NOMO-1 treated with dmso at 0.1 percent for 144 hours (cell line): ENCODE measurements around the gene ST7.
"Not testable (repeated sequence)": the region's sequence is repeated elsewhere in the genome, so short reads cannot be mapped to it uniquely, and the experiment has no call there.

Source experiments
- DNase-seq: peaks from one replicate; lab custom pipeline; 2025; ENCODE audit not compliant: unreplicated experiment; lab: John Stamatoyannopoulos, UW

ST7 gene

DNA sequence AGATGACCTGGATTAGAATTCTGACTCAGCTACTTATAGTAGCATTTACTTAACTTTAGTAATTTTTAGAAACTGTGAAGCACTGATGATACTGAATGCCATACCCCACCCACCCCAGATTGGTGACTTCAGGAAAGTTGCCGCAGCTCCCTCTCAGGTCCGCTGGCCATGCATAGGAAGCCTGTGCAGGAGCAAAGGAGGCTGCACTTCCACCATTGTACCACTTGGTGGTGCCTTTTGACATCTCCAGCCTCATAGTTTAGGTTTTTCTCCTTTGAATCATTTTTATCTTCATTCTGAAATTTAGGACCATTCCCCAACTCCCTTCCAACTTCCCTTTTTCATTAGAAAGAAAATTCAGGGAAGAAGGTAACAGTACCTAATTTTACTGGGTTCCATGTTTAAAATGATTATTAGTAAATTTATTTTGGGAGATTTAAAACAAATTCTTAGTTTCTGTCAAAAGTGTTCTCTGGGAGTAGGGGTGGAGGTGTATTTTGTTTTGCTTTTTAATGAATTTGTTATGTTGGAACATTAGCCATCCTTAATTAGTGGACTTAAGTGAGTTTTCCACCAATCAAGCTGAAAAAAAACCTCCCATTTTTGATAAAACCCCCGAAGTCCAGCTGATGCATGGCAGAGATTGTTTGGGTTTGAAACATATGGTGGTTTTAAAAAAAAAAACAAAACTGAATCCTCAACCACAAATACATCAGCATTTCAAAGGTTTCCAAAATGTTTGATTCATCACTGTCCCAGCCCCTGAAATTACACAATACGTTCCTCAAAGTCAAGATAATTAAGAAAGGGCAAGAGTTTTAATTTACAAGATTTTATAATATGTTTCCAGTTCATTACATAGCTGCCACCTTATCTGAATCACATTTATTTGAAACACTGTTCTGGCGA, 259.9 kb downstream of the ST7 start:
- no peak for DNase-seq

DNA sequence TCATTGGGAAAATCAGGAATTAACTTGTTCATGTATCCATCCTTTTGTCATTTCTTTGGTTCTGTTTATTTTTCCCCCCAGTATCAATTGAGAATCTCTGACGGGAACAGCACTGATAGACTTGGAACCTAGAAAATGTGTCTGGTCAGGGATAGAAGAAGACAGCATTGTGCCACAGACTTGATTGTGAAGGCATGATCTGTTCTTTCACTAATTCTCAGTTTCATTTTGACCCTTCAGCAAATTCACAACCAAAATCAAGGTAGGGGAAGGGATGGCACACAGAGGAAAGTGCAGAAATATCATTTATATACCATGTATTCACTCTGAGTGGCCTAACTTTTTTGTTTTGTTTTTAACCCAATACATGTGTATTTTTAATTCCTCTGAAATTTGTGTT, 262.7 kb downstream of the ST7 start:
- no peak for DNase-seq

- no peak for DNase-seq
Measured at GRCh38 chr7:117216436-117217069, 263.3 kb downstream of the ST7 start.

DNA sequence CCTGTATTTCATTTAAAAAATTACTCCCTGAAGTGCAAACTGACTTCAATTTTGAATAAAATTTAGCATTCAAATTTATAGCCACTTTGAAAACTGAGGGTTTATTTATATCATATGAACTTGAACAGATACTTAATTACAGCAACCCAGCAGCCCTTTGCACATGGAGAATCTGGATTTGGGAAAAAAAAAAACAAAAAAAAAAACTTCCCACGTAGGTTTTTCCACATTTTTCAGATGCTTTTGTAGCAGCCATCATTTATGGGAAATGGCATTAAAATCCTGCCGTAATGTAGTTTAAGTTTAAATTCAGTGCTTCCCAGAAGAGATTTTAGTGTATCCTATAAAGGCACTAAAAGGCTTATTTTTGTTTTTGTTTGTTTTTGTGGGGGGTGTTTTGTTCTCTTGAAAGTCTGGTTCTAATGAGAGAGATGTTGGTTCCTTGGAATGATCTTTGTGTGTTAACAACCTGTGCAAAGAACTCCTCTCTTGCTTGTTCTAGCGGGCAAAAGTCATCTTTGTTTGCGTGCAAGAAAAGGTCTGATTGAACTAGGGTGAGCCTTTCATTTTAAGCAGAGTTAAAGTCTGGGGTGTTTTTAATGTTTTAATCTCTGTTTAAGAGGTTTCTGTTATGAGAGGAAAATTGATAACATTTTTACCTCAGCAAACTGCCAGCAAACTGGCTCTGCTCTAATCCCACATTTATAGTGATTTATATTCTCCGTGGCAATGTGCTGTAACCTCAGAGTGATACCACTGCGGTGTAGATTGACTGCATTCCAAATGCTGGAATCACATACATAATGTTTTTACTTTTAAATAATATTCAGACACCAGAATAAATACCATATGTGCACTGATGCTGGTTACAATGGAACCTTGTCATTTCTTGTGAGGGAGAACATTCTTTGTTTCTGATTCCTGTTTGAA, 264.1 kb downstream of the ST7 start:
- no peak for DNase-seq

DNA sequence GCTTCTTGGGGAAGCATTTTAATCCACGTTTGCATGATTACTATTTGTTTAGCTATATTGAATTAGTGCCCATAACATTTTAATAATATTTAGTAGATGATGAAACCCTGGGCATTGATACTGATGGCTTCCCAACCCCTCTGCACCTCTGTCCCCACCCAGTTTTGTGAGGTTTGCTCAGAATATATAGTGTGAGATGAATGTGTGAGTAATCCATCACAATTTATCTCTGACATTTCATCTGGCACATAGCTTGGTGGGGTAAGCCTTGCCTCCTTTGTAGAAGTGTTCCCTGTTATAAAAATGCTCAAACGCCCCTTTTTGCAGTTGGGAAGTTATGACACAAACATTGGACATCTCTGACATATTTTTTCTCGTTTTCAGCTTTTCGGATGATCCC, 265.4 kb downstream of the ST7 start:
- DNase-seq = no peak

DNA sequence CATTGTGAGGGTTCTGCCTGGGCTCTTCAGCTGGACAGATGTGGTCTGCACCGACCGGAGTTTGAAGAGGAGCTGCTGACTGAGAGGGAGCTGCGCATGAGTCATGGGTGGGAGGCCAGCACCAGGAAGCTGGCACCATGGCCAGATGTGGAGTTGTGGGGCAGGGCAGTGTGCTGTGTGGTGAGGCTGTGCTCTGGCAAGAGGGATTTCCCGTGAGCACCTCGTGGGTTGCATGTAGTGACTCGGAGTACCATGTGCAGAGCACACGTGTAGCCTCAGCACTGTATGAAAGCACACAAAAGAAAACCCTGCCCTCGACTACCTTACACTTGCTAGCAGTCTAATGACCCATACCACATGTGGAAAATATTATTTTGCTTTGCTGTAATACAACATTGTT, 266.2 kb downstream of the ST7 start:
- DNase-seq = no peak

DNA sequence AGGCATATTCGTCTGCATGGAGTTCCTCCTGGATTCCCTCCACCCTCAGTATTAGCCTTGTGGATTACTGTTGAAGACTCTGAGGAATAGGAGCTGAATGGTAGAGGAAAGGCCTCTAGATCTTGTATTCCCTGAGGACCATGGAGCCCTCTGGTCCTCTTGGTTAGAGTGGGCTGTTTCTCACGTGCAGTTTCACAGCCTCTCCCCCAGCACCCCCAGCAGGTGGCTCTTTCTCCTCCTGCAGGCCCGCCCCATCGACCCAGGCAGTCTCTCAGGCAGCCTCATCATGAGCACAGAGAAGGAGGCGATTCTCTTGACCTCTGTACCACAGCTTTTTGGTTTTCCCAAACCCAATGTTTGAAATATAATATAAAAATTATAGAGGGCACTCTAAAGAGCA, 267.5 kb downstream of the ST7 start:
- no peak for DNase-seq

- DNase-seq = no peak
Measured at GRCh38 chr7:117225536-117225935, 272.2 kb downstream of the ST7 start.

DNA sequence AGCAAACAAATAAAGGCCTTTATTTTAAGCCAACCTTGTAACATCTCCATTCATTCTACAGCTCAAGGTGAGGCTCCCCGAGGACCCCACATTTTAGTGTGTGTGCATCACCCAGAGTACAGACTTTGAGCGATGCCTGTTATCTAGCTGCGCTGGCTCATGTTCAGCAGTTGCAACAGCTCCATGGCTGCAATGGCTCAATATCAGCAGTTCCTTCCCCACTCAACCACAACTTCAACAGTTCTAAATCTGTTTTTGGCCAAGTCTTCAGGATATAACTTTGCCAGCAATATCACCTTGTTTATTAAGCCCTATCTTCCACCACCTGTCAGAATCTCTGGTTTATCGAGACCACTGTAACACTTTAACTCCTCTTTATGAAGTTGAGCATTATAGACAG, 273.8 kb downstream of the ST7 start:
- no peak for DNase-seq

DNA sequence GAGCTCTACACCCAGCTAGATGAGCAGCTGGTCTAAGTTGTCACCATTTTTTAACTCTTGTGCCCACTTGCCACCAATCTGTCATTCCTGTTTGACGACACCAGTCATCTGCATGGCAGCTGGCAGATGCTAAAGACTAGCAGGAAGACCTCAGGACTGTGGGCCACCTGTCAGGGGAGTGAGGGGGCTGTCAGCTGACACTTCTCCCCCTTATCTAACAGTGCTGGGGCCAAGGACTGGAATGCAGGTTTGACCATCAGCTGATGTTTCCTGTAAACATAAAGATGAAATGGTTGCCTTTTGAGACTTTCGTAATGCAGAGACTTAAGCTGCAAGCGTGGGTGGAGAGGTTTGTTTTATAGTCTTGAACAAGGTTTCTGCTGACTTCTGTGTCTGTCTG, 276.0 kb downstream of the ST7 start:
- no peak for DNase-seq

GRCh38 chr7:117230276-117231046, 277.2 kb downstream of the ST7 start:
- no peak for DNase-seq

GRCh38 chr7:117231047-117231359, 277.7 kb downstream of the ST7 start:
- DNase-seq = no peak

- no peak for DNase-seq
Measured at GRCh38 chr7:117237646-117238045, 284.3 kb downstream of the ST7 start.

DNA sequence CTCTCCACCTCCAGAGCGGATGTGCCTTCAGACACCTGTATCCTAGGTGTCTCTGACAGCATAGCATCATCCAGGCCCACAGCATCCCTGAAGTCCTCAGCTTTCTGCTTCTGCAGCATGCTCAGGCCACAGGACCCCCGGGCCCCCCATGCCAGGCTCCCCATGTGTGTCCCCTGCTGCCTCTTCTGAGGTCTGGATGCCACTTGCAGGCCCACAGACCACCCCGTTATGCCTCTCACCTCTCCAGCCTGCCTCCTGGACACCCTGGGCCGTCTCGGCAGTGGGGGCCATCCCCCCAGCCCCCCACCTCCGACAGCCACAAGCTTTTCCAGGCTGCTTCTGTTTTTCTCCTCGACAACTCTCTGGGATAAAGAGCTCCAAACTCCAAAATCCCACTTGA, 285.2 kb downstream of the ST7 start:
- no peak for DNase-seq

- no peak for DNase-seq
Measured at GRCh38 chr7:117238937-117239336, 285.6 kb downstream of the ST7 start.

DNA sequence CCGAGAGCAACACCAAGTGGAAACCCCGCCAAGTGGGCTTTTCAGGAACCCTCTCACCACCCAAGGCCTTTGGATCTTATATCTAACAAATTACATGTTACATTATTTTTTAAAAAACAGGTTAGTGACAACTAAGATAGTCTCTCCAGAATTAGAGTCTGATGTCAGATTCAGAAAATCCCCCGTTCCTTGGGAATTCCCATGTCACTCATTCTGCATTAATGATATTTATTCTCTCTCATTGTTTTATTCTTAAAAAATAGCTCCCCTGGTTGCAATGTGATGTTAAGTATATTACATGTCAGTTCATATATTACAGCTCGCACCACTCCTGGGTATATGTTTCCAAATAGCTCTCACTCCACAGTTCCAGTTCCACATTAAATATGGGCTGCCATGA, 287.8 kb downstream of the ST7 start:
- DNase-seq = no peak

DNA sequence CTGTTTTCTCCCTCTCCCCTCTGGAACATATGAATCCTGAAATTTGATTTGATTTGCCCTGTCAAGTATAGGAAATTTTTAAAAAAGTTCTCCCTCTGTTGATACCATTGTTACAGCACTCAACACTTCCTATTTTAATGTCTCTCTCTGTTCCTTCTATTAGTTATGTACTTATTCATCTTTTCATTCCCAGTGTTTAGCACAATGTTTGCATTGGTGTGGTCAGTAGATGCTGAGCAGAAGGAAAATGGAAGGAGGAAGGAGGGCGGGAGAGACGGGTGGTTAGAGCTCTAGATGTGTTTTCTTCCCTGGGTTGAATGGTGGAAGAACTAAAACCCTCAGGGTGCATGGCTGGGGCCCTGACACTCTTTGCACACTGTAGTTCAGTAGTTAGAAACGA, 290.1 kb downstream of the ST7 start:
- no peak for DNase-seq

DNA sequence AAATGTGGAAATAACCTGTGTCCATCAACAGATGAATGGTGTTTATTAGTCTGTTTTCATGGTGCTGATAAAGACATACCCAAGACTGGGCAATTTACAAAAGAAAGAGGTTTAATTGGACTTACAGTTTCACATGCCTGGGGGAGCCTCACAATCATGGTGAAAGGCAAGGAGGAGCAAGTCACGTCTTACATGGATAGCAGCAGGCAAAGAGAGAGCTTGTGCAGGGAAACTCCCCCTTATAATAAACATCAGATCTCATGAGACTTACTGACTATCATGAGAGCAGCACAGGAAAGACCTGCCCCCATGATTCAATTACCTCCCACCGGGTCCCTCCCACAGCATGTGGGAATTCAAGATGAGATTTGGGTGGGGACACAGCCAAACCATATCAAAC, 292.4 kb downstream of the ST7 start:
- DNase-seq = not testable (repeated sequence)

DNA sequence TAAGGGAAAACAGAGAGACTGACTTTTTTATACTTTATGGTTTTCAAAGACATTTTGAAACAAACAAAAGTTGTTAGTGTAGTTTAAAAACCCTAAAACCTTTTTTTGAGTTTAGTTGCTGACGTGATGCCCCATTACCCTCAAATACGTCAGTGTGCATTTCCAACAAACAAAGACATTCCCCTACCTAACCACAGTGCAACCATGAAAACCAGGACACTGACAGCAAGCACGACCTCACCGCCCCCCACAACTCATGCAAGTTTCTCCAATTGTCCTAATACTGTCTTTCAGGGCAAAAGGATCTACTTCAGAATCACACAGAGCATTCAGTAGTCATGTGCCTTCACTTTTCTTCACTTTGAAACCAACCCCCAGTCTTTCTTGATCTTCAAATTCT, 294.5 kb downstream of the ST7 start:
- DNase-seq = no peak

DNA sequence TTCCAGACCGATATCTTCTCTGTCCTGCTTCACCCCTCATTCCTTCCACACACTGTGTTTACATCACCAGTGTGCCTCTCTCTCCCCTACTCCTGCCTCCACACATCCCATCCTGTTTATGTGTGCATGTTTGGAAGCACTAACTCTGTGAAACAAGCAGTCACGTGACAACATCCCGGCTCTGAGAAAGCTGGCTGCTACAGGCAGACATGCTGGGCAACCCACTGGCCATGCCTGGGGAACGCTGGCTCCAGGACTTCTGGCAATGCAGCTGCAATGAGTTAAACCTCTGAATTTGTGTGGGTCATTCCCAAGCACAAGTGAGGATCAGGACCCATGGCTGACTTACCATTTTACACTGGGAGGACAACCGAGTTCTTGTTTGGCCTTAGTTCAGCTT, 295.5 kb downstream of the ST7 start:
- DNase-seq = no peak

DNA sequence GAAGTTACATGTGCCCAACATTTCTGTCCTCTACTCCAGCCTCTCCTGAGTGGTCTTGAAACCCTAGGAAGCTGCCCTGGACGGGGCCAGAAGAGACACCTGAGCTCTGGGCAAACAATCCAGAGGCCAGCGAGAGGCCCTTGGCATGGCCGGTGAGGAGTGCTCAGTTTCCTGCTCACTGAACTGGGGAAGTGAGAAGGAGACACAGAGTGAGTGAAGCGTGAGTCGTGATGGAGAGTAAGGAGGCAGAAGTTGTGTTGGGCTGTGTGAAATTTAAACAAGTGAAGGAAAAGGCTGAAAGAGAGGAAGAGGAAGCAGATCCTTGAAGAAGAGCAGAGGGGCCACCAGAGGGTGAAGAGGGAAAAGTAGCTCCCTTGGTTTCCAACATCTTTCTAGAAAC, 296.4 kb downstream of the ST7 start:
- DNase-seq = no peak
